ENCODE results near the gene CUEDC2.

DNA sequence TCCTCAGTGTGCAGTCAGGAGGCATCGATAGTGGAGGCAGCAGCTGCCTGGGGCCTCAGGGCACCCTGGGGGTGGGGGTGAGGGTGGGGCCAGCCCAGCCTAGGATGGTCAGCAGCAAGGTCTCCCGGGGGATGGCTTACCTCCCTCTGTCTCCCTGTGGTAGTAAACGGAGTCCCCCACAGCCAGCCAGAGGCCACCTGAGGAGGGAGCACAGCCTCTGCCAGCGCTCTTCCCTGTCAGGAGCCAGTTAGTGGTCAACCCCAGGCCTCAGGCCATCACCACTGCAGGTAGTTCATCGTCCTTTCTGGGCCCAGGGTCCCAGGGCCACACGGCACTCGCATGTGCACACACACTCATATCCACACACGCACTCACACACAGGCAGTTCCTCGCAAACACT, 48.0 kb upstream of the CUEDC2 start:
- TF ChIP-seq, protein P1, sequence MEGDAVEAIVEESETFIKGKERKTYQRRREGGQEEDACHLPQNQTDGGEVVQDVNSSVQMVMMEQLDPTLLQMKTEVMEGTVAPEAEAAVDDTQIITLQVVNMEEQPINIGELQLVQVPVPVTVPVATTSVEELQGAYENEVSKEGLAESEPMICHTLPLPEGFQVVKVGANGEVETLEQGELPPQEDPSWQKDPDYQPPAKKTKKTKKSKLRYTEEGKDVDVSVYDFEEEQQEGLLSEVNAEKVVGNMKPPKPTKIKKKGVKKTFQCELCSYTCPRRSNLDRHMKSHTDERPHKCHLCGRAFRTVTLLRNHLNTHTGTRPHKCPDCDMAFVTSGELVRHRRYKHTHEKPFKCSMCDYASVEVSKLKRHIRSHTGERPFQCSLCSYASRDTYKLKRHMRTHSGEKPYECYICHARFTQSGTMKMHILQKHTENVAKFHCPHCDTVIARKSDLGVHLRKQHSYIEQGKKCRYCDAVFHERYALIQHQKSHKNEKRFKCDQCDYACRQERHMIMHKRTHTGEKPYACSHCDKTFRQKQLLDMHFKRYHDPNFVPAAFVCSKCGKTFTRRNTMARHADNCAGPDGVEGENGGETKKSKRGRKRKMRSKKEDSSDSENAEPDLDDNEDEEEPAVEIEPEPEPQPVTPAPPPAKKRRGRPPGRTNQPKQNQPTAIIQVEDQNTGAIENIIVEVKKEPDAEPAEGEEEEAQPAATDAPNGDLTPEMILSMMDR (conservative IDR thresholded peaks at IDR 0.05 in 1 of 2, IDR thresholded peaks at IDR 0.05 in 1 of 2; ENCODE audit: low read depth in 1 of 2, low read length in 2 of 2): no peak
- no peak for TF ChIP-seq EZH2 (IDR thresholded peaks at IDR 0.05; ENCODE audit: low read length, missing control alignments)

Measured in fibroblast of lung (primary cell).